ENCODE results near the gene BEST1. TPM values are rescaled to one million over a fixed set of nuclear protein-coding genes. Genes with fewer than 3 reads are reported as not detected.
"Not testable (repeated sequence)": the region's sequence is repeated elsewhere in the genome, so short reads cannot be mapped to it uniquely, and the experiment has no call there.

BEST1 gene
- polyA plus RNA-seq, 3 donors: 3.5 to 5.1 (median 4.6) TPM

- no peak for DNase-seq (ENCODE audit: extremely low read depth in 1 of 11, low read depth in 9 of 11, low spot score in 4 of 11)
Observed at GRCh38 chr11:62000539-62001446, 50.6 kb downstream of the BEST1 start.

- DNase-seq (ENCODE audit: extremely low read depth in 1 of 11, low read depth in 9 of 11, low spot score in 4 of 11): peak in 4 of 11 donors; percentile 3 to 47 (median 23)
Observed at GRCh38 chr11:62001450-62002191, 51.5 kb downstream of the BEST1 start.

DNA sequence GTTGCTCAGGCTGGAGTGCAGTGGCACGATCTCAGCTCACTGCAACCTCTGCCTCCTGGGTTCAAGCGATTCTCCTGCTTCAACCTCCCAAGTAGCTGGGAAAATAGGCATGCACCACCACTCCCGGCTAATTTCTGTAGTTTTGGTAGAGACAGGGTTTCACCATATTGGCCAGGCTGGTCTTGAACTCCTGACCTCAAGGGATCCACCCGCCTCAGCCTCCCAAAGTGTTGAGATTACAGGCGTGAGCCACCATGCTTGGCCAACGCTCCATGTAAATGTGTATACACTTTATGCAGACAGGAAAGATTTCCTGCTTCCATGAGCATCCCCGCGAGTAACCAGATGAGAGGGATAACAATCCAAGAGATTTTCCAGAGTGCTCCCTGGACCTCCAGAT lies 52.1 kb downstream of the BEST1 start:
- DNase-seq (ENCODE audit: extremely low read depth in 1 of 11, low read depth in 9 of 11, low spot score in 4 of 11): not testable (repeated sequence)

DNA sequence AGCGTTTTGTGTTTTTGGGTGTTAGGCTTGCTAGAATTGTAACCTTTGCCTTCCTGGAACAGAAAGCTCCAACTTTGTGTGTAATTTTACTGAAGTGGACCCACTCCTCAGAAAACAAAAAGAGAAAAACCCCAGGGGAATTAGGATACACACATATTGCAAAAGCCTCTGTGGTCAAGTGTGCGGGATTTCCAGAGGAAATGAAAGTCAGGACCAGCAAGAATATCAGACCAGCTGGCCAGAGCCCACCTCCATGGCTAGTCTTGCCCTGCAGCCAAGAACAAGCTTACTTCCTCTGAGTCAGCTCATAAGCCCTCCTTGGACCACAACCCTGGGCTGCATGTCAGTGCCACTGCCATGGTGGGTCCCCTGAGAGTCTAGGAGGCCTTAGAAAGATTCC lies 54.3 kb downstream of the BEST1 start:
- no peak for DNase-seq (ENCODE audit: extremely low read depth in 1 of 11, low read depth in 9 of 11, low spot score in 4 of 11)

GRCh38 chr11:62008193-62008592 lies 58.0 kb downstream of the BEST1 start:
- DNase-seq (ENCODE audit: extremely low read depth in 1 of 11, low read depth in 9 of 11, low spot score in 4 of 11): no peak

DNA sequence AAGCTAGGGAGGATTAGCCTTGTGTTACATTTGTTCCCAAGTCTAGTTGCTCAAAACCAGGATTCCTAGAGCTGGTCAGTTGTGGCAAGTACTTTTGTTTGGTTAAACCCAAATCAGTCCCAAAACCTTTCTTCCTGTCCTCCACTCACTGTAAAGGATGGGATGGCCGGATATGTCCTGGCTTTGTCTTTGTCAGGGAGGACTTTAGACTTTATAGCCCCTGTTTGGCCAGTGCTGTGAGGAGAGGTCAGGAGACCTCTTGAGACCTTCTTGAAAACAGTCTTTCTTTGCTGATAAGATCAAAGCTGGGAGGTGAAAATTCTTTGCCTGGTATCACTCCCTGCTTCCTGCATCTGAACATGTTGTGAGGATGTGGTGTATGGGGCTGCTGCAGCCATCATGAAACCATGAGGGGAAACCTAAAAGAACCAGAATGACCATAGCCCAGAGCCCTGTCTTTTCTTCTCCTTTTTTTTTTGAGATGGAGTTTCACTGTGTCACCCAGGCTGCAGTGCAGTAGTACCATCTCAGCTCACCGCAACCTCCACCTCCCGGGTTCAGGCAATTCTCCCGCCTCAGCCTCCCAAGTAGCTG lies 60.9 kb downstream of the BEST1 start:
- no peak for DNase-seq (ENCODE audit: extremely low read depth in 1 of 11, low read depth in 9 of 11, low spot score in 4 of 11)

GRCh38 chr11:62011881-62012280 lies 61.7 kb downstream of the BEST1 start:
- no peak for DNase-seq (ENCODE audit: extremely low read depth in 1 of 11, low read depth in 9 of 11, low spot score in 4 of 11)

- DNase-seq (ENCODE audit: extremely low read depth in 1 of 11, low read depth in 9 of 11, low spot score in 4 of 11): no peak
Observed at GRCh38 chr11:62012451-62012831, 62.3 kb downstream of the BEST1 start.

- no peak for DNase-seq (ENCODE audit: extremely low read depth in 1 of 11, low read depth in 9 of 11, low spot score in 4 of 11)
Observed at GRCh38 chr11:62012832-62013461, 62.8 kb downstream of the BEST1 start.

Other genes starting within 250 kb of the BEST1 start
- gene MYRF, start 197.7 kb upstream of the BEST1 start, polyA plus RNA-seq (ENCODE audit: insufficient read length in 3 of 3): 10 to 100 TPM; 21.7 to 27.8 (median 23.4) TPM
- 100 to 1,000 TPM; 152 to 191 (median 165) TPM for gene TMEM258, start 157.8 kb upstream of the BEST1 start, polyA plus RNA-seq (ENCODE audit: insufficient read length in 3 of 3)
- 10 to 100 TPM; 30.6 to 49.0 (median 45.8) TPM for gene FEN1, start 157.4 kb upstream of the BEST1 start, polyA plus RNA-seq (ENCODE audit: insufficient read length in 3 of 3)
- gene FADS1, start 133.3 kb upstream of the BEST1 start, polyA plus RNA-seq (ENCODE audit: insufficient read length in 3 of 3): 10 to 100 TPM; 52.2 to 54.9 (median 54.7) TPM
- 100 to 1,000 TPM in 2 of 3 donors, 10 to 100 TPM in 1; 95.4 to 118 (median 113) TPM for gene FADS2, start 122.1 kb upstream of the BEST1 start, polyA plus RNA-seq (ENCODE audit: insufficient read length in 3 of 3)
- gene FADS3, start 58.8 kb upstream of the BEST1 start, polyA plus RNA-seq (ENCODE audit: insufficient read length in 3 of 3): 10 to 100 TPM; 13.0 to 22.9 (median 18.4) TPM
- gene RAB3IL1, start 32.8 kb upstream of the BEST1 start, polyA plus RNA-seq (ENCODE audit: insufficient read length in 3 of 3): 10 to 100 TPM; 18.0 to 24.4 (median 22.6) TPM
- gene FTH1, start 17.3 kb downstream of the BEST1 start, polyA plus RNA-seq (ENCODE audit: insufficient read length in 3 of 3): 1,000 to 10,000 TPM; 2,175 to 2,380 (median 2,187) TPM
- gene INCENP, start 173.7 kb downstream of the BEST1 start, polyA plus RNA-seq (ENCODE audit: insufficient read length in 3 of 3): 10 to 100 TPM; 35.5 to 43.4 (median 38.9) TPM
- not detected for gene SCGB1D1, start 239.9 kb downstream of the BEST1 start, polyA plus RNA-seq (ENCODE audit: insufficient read length in 3 of 3)

All from renal cortex interstitium (tissue), 11 donors.